GM12878 (cell line): ENCODE results near the gene DET1. TPM values are rescaled to one million over a fixed set of nuclear protein-coding genes. Genes with fewer than 3 reads are reported as not detected.

Experiments used
- ATAC-seq: fragments of 200-7000 bp; cut with Tn5 transposase; 3 replicates; pipeline ENCODE4 v1.9.1; 2020; ENCODE audit warnings: mild to moderate bottlenecking, moderate library complexity
- BruUV-seq: library from RNA; stranded (reverse); fragments of 400-500 nt; replicated peaks from 2 replicates; lab custom pipeline; 2021; lab: Mats Ljungman, UMichigan
- CTCF ChIA-PET: fragments of 300-600 bp; sonication (Branson Sonifier 250); formaldehyde crosslinking; extraction: SDS; loops from one replicate; lab custom pipeline; 2021; ENCODE audit warnings: inconsistent platforms; lab: Yijun Ruan, JAX
- POLR2A ChIA-PET: fragments of 350-600 bp; formaldehyde crosslinking; extraction: SDS; loops from one replicate; lab custom pipeline; 2021; ENCODE audit warnings: inconsistent platforms; lab: Charles Lee
- RAD21 ChIA-PET: fragments of 300-600 bp; sonication (Branson Sonifier 250); formaldehyde crosslinking; loops from one replicate; lab custom pipeline; 2023; ENCODE audit warnings: antibody characterized with exemption; ENCODE audit not compliant: unreplicated experiment; lab: Charles Lee
- SMC1A ChIA-PET: fragments of 300-600 bp; sonication (Branson Sonifier 250); formaldehyde crosslinking; loops from one replicate; lab custom pipeline; 2023; ENCODE audit not compliant: unreplicated experiment, uncharacterized antibody; lab: Charles Lee
- DNase-seq: peaks from one replicate; pipeline ENCODE4 v3.0.0-alpha.2; 2011; ENCODE audit warnings: low read depth, low spot score
- FAIRE-seq: peaks from 3 replicates; lab custom pipeline; 2011; peaks lifted over from hg19 to GRCh38; lab: Jason Lieb, UNC
- H2AFZ ChIP-seq: 2 replicates; pipeline ENCODE4 v1.6.0; 2011; ENCODE audit warnings: low read depth, low read length, control low read depth; ENCODE audit not compliant: control insufficient read depth
- H3K27ac ChIP-seq: 2 replicates; pipeline ENCODE4 v1.5.1; 2011; ENCODE audit warnings: control low read depth; ENCODE audit not compliant: control insufficient read depth, insufficient read depth
- H3K27me3 ChIP-seq, 2 experiments: replicated peaks in 1 of 2; 2 replicates each; pipeline versions ENCODE4 v1.6.0 to v1.6.1; 2011; ENCODE audit warnings: low read length in 1 of 2; ENCODE audit not compliant: control insufficient read depth in 2 of 2, insufficient read depth in 2 of 2
- H3K36me3 ChIP-seq, 2 experiments: 2 replicates each; pipeline ENCODE4 v1.5.1; 2011; ENCODE audit warnings: low read length in 1 of 2; ENCODE audit not compliant: control insufficient read depth in 2 of 2, insufficient read depth in 2 of 2
- H3K4me1 ChIP-seq: 2 replicates; pipeline ENCODE4 v1.6.1; 2011; ENCODE audit warnings: mild to moderate bottlenecking, low read length, moderate library complexity, mixed read lengths; ENCODE audit not compliant: control insufficient read depth, insufficient read depth
- H3K4me2 ChIP-seq: 2 replicates; pipeline ENCODE4 v1.6.0; 2011; ENCODE audit warnings: control low read depth; ENCODE audit not compliant: control insufficient read depth, insufficient read depth
- H3K4me3 ChIP-seq: fragments of 200-600 bp; sonication (generic); 2 replicates; pipeline ENCODE4 v1.5.1; 2016
- H3K79me2 ChIP-seq: 2 replicates; pipeline ENCODE4 v1.6.0; 2011; ENCODE audit warnings: low read length; ENCODE audit not compliant: control insufficient read depth, insufficient read depth
- H3K9ac ChIP-seq: 2 replicates; pipeline ENCODE4 v1.8.0; 2011; ENCODE audit warnings: low read length, control low read depth, mixed read lengths; ENCODE audit not compliant: control insufficient read depth, insufficient read depth
- H3K9me3 ChIP-seq: replicated peaks from 3 replicates; pipeline ENCODE4 v1.5.1; 2011; ENCODE audit warnings: mild to moderate bottlenecking, low read length; ENCODE audit not compliant: control insufficient read depth, insufficient read depth
- H4K20me1 ChIP-seq: 2 replicates; pipeline ENCODE4 v1.6.0; 2011; ENCODE audit not compliant: control insufficient read depth, insufficient read depth
- BHLHE40 ChIP-seq, 2 experiments: fragments of 450-650 bp in 1 of 2; IDR thresholded peaks; 2 replicates each; pipeline ENCODE4 v1.6.1; 2011 to 2017; ENCODE audit warnings: low read depth in 2 of 2, borderline replicate concordance in 1 of 2, improper control_type of control experiment in 1 of 2, low read length in 1 of 2, mild to moderate bottlenecking in 1 of 2
- CUX1 ChIP-seq: IDR thresholded peaks from 2 replicates; pipeline ENCODE4 v1.6.1; 2012; ENCODE audit warnings: improper control_type of control experiment, low read depth, low read length; ENCODE audit not compliant: insufficient replicate concordance
- IRF3 ChIP-seq: fragments of 450-650 bp; IDR thresholded peaks from 2 replicates; pipeline ENCODE4 v1.6.1; 2014; ENCODE audit warnings: mild to moderate bottlenecking
- MEF2B ChIP-seq: fragments of 450-650 bp; IDR thresholded peaks from 2 replicates; pipeline ENCODE4 v1.6.1; 2018; ENCODE audit warnings: mild to moderate bottlenecking, moderate library complexity; ENCODE audit not compliant: partially characterized antibody, poor library complexity, severe bottlenecking
- PKNOX1 ChIP-seq: fragments of 450-650 bp; IDR thresholded peaks from 2 replicates; pipeline ENCODE4 v1.6.1; 2016; ENCODE audit warnings: mild to moderate bottlenecking
- PML ChIP-seq: IDR thresholded peaks from 2 replicates; pipeline ENCODE4 v1.6.1; 2012; ENCODE audit warnings: low read length, inconsistent platforms
- RAD51 ChIP-seq: fragments of 450-650 bp; IDR thresholded peaks from 2 replicates; pipeline ENCODE4 v1.6.1; 2016; ENCODE audit warnings: moderate library complexity, mild to moderate bottlenecking, inconsistent platforms
- RELA ChIP-seq: fragments of 450-650 bp; IDR thresholded peaks from 2 replicates; pipeline ENCODE4 v1.8.0; 2014; ENCODE audit warnings: borderline replicate concordance; ENCODE audit not compliant: partially characterized antibody
- TAF1 ChIP-seq: IDR thresholded peaks from 2 replicates; pipeline ENCODE4 v1.6.1; 2011; ENCODE audit warnings: mild to moderate bottlenecking, low read depth, low read length, borderline replicate concordance
- TCF12 ChIP-seq: IDR thresholded peaks from 2 replicates; pipeline ENCODE4 v1.6.1; 2011; ENCODE audit warnings: low read depth, mild to moderate bottlenecking, low read length
- TCF7 ChIP-seq: IDR thresholded peaks from 2 replicates; pipeline ENCODE4 v1.6.1; 2014; ENCODE audit warnings: antibody characterized with exemption, borderline replicate concordance
- ZBTB4 ChIP-seq: fragments of 450-650 bp; formaldehyde crosslinking; IDR thresholded peaks from 2 replicates; pipeline ENCODE4 v1.4.0; 2022; ENCODE audit warnings: mild to moderate bottlenecking, moderate library complexity
- ZNF274 ChIP-seq: IDR thresholded peaks from one replicate; pipeline ENCODE4 v1.8.0; 2011; ENCODE audit not compliant: insufficient read length, insufficient read depth
- ZNF384 ChIP-seq: IDR thresholded peaks from 2 replicates; pipeline ENCODE4 v1.6.1; 2012; ENCODE audit warnings: low read depth, mild to moderate bottlenecking, low read length, improper control_type of control experiment, borderline replicate concordance
- WGBS: methylation state at CpG from one replicate; pipeline ENCODE4 v1.1.6; 2016; ENCODE audit warnings: low lambda C conversion rate; ENCODE audit not compliant: insufficient replicate concordance, insufficient coverage; ENCODE audit errors: missing lambda C conversion rate; 5-methylcytosine and 5-hydroxymethylcytosine counted together
- in situ Hi-C: fragments of 300-500 bp; cut with MboI; formaldehyde crosslinking; loops from 9 replicates; pipeline ENCODE4 v1.14.3; 2018; ENCODE audit warnings: mixed read lengths
- intact Hi-C: fragments of 100-400 bp; cut with micrococcal nuclease; formaldehyde crosslinking; loops from one replicate; pipeline ENCODE4 v1.14.2; 2022; ENCODE audit not compliant: unreplicated experiment
- polyA plus RNA-seq, 11 experiments: library from polyadenylated mRNA; depleted of rRNA in 4 of 11; unstranded in 6 of 11; stranded (reverse) in 5 of 11; fragments of >200 nt; fragmentation: Nextera tagmentation in 4 of 11; fragmentation: Illumina TruSeq in 1 of 11; extraction: Ambion mirVana in 4 of 11; extraction: Trizol in 1 of 11; gene quantifications; 1 replicate in 1 of 11; 2 replicates in 10 of 11; pipeline versions ENCODE4 v1.2.1 to v1.2.3, GENCODE V29; 2011 to 2016; ENCODE audit warnings: inconsistent platforms in 2 of 11, missing spikeins in 2 of 11, low read depth in 1 of 11
- total RNA-seq, 4 experiments: library from RNA; depleted of rRNA in 3 of 4; stranded (reverse); fragments of >200 nt in 3 of 4; fragmentation: Illumina TruSeq in 1 of 4; extraction: Trizol in 1 of 4; gene quantifications; 2 replicates each; pipeline versions ENCODE4 v1.2.1 to v1.2.3, GENCODE V29; 2013 to 2021

The DET1 gene
- total and polyA plus RNA-seq, 10 of the 15 experiments (the other 5 are each of a cell fraction or from before 2014, with no cell fraction given) = 0.16 to 2.7 (median 1.4) TPM

- intact Hi-C loops (no loop called here), in situ Hi-C loops (no loop called here)
- no TSS peak for BruUV-seq
- Histone ChIP-seq H3K9me3 (no peaks in the 10 kb centered on the region), H3K36me3 (no peaks in the 10 kb centered on the region), H3K4me1 (no peaks in the 10 kb centered on the region), H3K4me3 (no peak overlapping the region), H3K79me2 (no peaks in the 10 kb centered on the region), H3K27ac (no peak overlapping the region), H3K27me3 (no peaks in the 10 kb centered on the region), H3K4me2 (no peak overlapping the region), H4K20me1 (no peaks in the 10 kb centered on the region), H2AFZ (no peak overlapping the region), H3K9ac (no peak overlapping the region)
- ChIA-PET POLR2A (no interaction called here), SMC1A (no interaction called here), CTCF (no interaction called here), RAD21 (no interaction called here)
- ATAC-seq = no peak
- WGBS = 58% methylated on average over 3 of the region's 3 CpGs
- TF ChIP-seq CUX1 (no peak), IRF3 (no peak), RAD51 (no peak), ZBTB4 (no peak), TCF7 (no peak), PML (no peak), PKNOX1 (no peak), RELA (no peak), TAF1 (no peak), BHLHE40 (IDR thresholded peaks at IDR 0.05; ENCODE audit: borderline replicate concordance in 1 of 2, low read depth in 2 of 2, low read length in 1 of 2) (no peak), TCF12 (no peak), ZNF384 (no peak), MEF2B (no peak), ZNF274 (no peak)
- no peak for DNase-seq
- FAIRE-seq = no peak
These were observed 18.3 kb upstream of the DET1 start for GRCh38 chr15:88564741-88565140.
